HepG2 (cell line): ENCODE measurements around the gene DPT. TPM values are rescaled to one million over a fixed set of nuclear protein-coding genes. Genes with fewer than 3 reads are reported as not detected.
A peak's percentile ranks its signal among the peaks of the same experiment; 100 is the strongest.

ENCODE experiments used
- AGO2 ChIP-seq: fragments of 200-400 bp; formaldehyde crosslinking; optimal IDR thresholded peaks from 2 replicates; pipeline ENCODE3; 2017; ENCODE audit warnings: mild to moderate bottlenecking, low read depth, low read length, moderate library complexity
- CBX2 ChIP-seq, 2 experiments: fragments of 200-600 bp in 1 of 2; sonication (generic); formaldehyde crosslinking in 1 of 2; IDR thresholded peaks; 2 replicates each; pipeline versions ENCODE4 v1.7.0 to v1.8.1; 2018 to 2022; ENCODE audit warnings: low read depth in 2 of 2, low read length in 1 of 2, mild to moderate bottlenecking in 1 of 2, missing genetic modification reagents in 1 of 2
- DPF2 ChIP-seq: sonication (generic); formaldehyde crosslinking; IDR thresholded peaks from 2 replicates; pipeline ENCODE4 v1.4.0; 2020; ENCODE audit warnings: mild to moderate bottlenecking, low read depth, missing genetic modification reagents, borderline replicate concordance
- ETV5 ChIP-seq: IDR thresholded peaks from 2 replicates; pipeline ENCODE4 v1.6.1; 2018; ENCODE audit warnings: missing biosample characterization, missing genetic modification reagents, inconsistent platforms, borderline replicate concordance
- FOSL2 ChIP-seq: sonication (generic); formaldehyde crosslinking; IDR thresholded peaks from 2 replicates; pipeline ENCODE4 v1.4.0; 2020; ENCODE audit warnings: missing genetic modification reagents
- HDAC1 ChIP-seq: sonication (generic); formaldehyde crosslinking; IDR thresholded peaks from 2 replicates; pipeline ENCODE4 v1.5.1; 2020; ENCODE audit warnings: mild to moderate bottlenecking, missing genetic modification reagents
- KAT7 ChIP-seq: IDR thresholded peaks from 2 replicates; pipeline ENCODE4 v1.6.1; 2018; ENCODE audit warnings: borderline replicate concordance, missing compliant biosample characterization
- MAFG ChIP-seq: sonication (generic); formaldehyde crosslinking; IDR thresholded peaks from 2 replicates; pipeline ENCODE4 v1.5.1; 2020; ENCODE audit warnings: mild to moderate bottlenecking, missing genetic modification reagents
- MIER3 ChIP-seq: IDR thresholded peaks from 2 replicates; pipeline ENCODE4 v1.6.1; 2016; ENCODE audit warnings: missing compliant biosample characterization, borderline replicate concordance
- NR2C2 ChIP-seq: sonication (generic); formaldehyde crosslinking; IDR thresholded peaks from 2 replicates; pipeline ENCODE4 v1.4.0; 2020; ENCODE audit warnings: missing genetic modification reagents, mild to moderate bottlenecking, moderate library complexity, borderline replicate concordance
- NR2F6 ChIP-seq, 2 experiments: IDR thresholded peaks; 2 replicates each; pipeline ENCODE4 v1.6.1; 2016; ENCODE audit warnings: antibody characterized with exemption in 1 of 2, mild to moderate bottlenecking in 1 of 2
- POLR2G ChIP-seq: fragments of 200-400 bp; formaldehyde crosslinking; IDR thresholded peaks from 2 replicates; pipeline ENCODE4 v1.6.1; 2018; ENCODE audit warnings: mild to moderate bottlenecking, low read depth, low read length, moderate library complexity
- RBFOX2 ChIP-seq: fragments of 200-400 bp; formaldehyde crosslinking; IDR thresholded peaks from 2 replicates; pipeline ENCODE4 v1.6.1; 2017; ENCODE audit warnings: low read depth, mild to moderate bottlenecking, low read length
- SIX1 ChIP-seq: sonication (generic); formaldehyde crosslinking; IDR thresholded peaks from 2 replicates; pipeline ENCODE4 v1.4.0; 2020; ENCODE audit warnings: missing genetic modification reagents, borderline replicate concordance
- SIX4 ChIP-seq: sonication (generic); formaldehyde crosslinking; IDR thresholded peaks from 2 replicates; pipeline ENCODE4 v1.4.0; 2020; ENCODE audit warnings: missing genetic modification reagents
- SMAD3 ChIP-seq: sonication (generic); formaldehyde crosslinking; IDR thresholded peaks from 2 replicates; pipeline ENCODE4 v1.4.0; 2020; ENCODE audit warnings: missing genetic modification reagents
- STAT5B ChIP-seq: sonication (generic); formaldehyde crosslinking; IDR thresholded peaks from 2 replicates; pipeline ENCODE4 v1.4.0; 2020; ENCODE audit warnings: missing genetic modification reagents
- TEAD3 ChIP-seq: optimal IDR thresholded peaks from 2 replicates; pipeline ENCODE3; 2016; ENCODE audit warnings: borderline replicate concordance
- polyA plus RNA-seq, 8 experiments: library from polyadenylated mRNA; depleted of rRNA in 3 of 8; stranded (reverse) in 7 of 8; unstranded in 1 of 8; fragments of >200 nt; fragmentation: Illumina TruSeq in 4 of 8; extraction: Trizol in 4 of 8; gene quantifications; 2 replicates each; pipeline versions ENCODE4 v1.2.1 to v1.2.3, GENCODE V29; 2011 to 2016; ENCODE audit warnings: low read depth in 4 of 8, missing spikeins in 1 of 8, mixed read lengths in 1 of 8; ENCODE audit not compliant: insufficient read depth in 1 of 8
- total RNA-seq, 5 experiments: library from RNA; depleted of rRNA; stranded (reverse); fragments of >200 nt; fragmentation: Illumina TruSeq; extraction: Trizol; gene quantifications; 2 replicates each; pipeline ENCODE4 v1.2.3, GENCODE V29; 2016; ENCODE audit warnings: low read depth in 1 of 5
- TF ChIP-seq, protein P1 (sequence below): sonication (generic); formaldehyde crosslinking; IDR thresholded peaks from 2 replicates; pipeline ENCODE4 v1.4.0; 2020; ENCODE audit warnings: missing genetic modification reagents
- TF ChIP-seq, protein P2 (sequence below), 2 experiments: IDR thresholded peaks; 2 replicates each; pipeline ENCODE4 v1.6.1; 2011 to 2012; ENCODE audit warnings: low read length in 2 of 2, borderline replicate concordance in 1 of 2, low read depth in 1 of 2, mild to moderate bottlenecking in 1 of 2, moderate library complexity in 1 of 2

Gene DPT
- total and polyA plus RNA-seq, 2 of the 13 experiments (the other 11 are each of a cell fraction or from before 2014, with no cell fraction given) = 0.04 TPM; not detected in 1

DNA sequence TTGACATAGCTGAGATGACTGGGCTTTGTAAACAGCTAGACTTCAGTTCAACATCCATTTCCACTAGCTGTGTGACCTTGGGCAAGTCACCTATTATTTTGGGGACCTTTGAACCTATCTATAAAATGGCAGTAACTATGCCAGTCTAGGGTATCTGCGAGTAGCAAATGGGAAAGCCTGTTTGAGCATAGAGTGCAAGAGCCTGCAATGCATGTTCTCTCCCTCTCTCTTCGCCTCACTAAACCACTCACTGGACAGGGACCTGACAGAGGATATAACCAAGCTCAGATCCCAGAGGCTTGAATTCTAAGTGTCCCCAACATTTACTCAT, 39.7 kb downstream of the DPT start (continued):
- peak; percentile 64 for TF ChIP-seq NR2C2 (CRISPR knock-in tag)
- peak; percentile 67; the same call in 1 of the 2 replicates for TF ChIP-seq HDAC1 (CRISPR knock-in tag)
- TF ChIP-seq MAFG = no peak
- 0 out of 2 replicates have a peak, but pooled peaks have one; percentile 14 for TF ChIP-seq SMAD3 (CRISPR knock-in tag)
- TF ChIP-seq, protein P1, sequence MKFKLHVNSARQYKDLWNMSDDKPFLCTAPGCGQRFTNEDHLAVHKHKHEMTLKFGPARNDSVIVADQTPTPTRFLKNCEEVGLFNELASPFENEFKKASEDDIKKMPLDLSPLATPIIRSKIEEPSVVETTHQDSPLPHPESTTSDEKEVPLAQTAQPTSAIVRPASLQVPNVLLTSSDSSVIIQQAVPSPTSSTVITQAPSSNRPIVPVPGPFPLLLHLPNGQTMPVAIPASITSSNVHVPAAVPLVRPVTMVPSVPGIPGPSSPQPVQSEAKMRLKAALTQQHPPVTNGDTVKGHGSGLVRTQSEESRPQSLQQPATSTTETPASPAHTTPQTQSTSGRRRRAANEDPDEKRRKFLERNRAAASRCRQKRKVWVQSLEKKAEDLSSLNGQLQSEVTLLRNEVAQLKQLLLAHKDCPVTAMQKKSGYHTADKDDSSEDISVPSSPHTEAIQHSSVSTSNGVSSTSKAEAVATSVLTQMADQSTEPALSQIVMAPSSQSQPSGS (CRISPR knock-in tag) = peak; percentile 48; the same call in 1 of the 2 replicates
- peak; percentile 53; the same call in 1 of the 2 replicates for TF ChIP-seq POLR2G
- TF ChIP-seq SIX1 (CRISPR knock-in tag) = peak; percentile 25; the same call in 1 of the 2 replicates
- TF ChIP-seq RBFOX2 = peak; percentile 67
- TF ChIP-seq ETV5 = peak; percentile 47; the same call in 1 of the 2 replicates
- TF ChIP-seq, protein P2, sequence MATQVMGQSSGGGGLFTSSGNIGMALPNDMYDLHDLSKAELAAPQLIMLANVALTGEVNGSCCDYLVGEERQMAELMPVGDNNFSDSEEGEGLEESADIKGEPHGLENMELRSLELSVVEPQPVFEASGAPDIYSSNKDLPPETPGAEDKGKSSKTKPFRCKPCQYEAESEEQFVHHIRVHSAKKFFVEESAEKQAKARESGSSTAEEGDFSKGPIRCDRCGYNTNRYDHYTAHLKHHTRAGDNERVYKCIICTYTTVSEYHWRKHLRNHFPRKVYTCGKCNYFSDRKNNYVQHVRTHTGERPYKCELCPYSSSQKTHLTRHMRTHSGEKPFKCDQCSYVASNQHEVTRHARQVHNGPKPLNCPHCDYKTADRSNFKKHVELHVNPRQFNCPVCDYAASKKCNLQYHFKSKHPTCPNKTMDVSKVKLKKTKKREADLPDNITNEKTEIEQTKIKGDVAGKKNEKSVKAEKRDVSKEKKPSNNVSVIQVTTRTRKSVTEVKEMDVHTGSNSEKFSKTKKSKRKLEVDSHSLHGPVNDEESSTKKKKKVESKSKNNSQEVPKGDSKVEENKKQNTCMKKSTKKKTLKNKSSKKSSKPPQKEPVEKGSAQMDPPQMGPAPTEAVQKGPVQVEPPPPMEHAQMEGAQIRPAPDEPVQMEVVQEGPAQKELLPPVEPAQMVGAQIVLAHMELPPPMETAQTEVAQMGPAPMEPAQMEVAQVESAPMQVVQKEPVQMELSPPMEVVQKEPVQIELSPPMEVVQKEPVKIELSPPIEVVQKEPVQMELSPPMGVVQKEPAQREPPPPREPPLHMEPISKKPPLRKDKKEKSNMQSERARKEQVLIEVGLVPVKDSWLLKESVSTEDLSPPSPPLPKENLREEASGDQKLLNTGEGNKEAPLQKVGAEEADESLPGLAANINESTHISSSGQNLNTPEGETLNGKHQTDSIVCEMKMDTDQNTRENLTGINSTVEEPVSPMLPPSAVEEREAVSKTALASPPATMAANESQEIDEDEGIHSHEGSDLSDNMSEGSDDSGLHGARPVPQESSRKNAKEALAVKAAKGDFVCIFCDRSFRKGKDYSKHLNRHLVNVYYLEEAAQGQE (IDR thresholded peaks at IDR 0.05; ENCODE audit: borderline replicate concordance in 1 of 2, low read depth in 1 of 2, low read length in 2 of 2) = peak in 1 of 2 experiments; percentile 46; a peak in 1 of 4 replicates
- no peak for TF ChIP-seq AGO2
- TF ChIP-seq DPF2 (CRISPR knock-in tag) = peak; percentile 55; the same call in 1 of the 2 replicates
- peak; percentile 89 for TF ChIP-seq TEAD3 (CRISPR knock-in tag)
- peak; percentile 67 for TF ChIP-seq NR2F6 (IDR thresholded peaks at IDR 0.05)
- TF ChIP-seq NR2F6 (CRISPR knock-in tag; IDR thresholded peaks at IDR 0.05) = peak; percentile 77
- TF ChIP-seq CBX2 (IDR thresholded peaks at IDR 0.05; ENCODE audit: low read depth, low read length) = no peak
- no peak for TF ChIP-seq CBX2 (CRISPR knock-in tag; IDR thresholded peaks at IDR 0.05; ENCODE audit: low read depth)
- TF ChIP-seq MIER3 (CRISPR knock-in tag) = peak; percentile 30; the same call in 1 of the 2 replicates
- TF ChIP-seq KAT7 (CRISPR knock-in tag) = no peak
- TF ChIP-seq SIX4 (CRISPR knock-in tag) = 0 out of 2 replicates have a peak, but pooled peaks have one; percentile 19
- peak; percentile 89 for TF ChIP-seq FOSL2 (CRISPR knock-in tag)
- no peak for TF ChIP-seq STAT5B
